NCI-H345 treated with DMSO at 0.1 percent for 48 hours (cell line): ENCODE results near the gene LRRC7.
"Not testable (repeated sequence)": the region's sequence is repeated elsewhere in the genome, so short reads cannot be mapped to it uniquely, and the experiment has no call there.

ENCODE experiments used
- DNase-seq: peaks from one replicate; lab custom pipeline; 2025; ENCODE audit not compliant: unreplicated experiment; lab: John Stamatoyannopoulos, UW

Gene LRRC7

DNA sequence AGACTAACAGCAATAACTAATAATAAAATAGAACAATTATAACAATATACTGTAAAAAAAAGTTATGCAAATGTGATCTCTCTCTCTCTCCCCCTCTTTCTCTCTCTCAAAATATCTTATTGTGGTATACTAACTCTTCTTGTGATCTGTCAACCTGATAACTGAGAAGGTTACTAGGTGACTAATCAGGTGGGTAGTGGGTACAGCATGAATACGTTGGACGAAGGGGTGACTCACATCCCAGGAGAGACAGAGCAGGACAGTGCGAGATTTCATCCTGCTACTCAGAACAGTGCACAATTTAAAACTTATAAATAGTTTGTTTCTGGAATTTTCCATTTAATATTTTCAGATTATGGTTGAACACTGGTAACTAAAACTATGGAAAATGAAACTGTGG, 380.1 kb downstream of the LRRC7 start:
- no peak for DNase-seq

DNA sequence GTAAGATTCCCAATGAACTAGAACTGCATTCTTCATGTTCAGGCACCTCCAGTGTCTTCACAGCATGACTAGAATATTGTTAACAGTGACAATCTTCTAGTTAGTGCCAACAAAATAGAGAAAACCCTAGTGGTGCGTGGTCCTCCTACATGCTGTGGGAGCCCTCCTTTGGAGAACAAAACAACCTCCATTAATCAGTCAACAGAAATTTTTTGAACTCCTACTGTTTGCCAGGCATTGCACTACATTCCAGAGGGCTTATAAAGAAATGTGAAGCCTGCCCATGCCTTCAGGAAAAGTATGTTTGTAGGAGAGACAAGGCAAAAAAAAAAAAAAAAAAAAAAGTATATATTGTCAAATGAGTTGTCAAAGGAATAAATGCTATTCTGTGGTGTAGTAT, 385.0 kb downstream of the LRRC7 start:
- DNase-seq, result no peak

DNA sequence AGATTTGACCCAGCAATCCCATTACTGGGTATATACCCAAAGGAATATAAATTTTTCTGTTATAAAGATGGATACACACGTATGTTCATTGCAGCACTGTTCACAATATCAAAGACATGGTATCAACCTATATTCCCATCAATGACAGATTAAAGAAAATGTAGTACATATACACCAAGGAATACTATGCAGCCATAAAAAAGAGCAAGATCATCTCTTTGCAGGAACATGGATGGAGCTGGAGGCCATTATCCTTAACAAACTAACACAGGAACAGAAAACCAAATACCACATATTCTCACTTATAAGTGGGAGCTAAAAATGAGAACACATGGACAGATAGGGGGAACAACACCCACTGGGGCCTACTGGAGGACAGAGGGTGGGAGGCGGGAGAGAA, 394.7 kb downstream of the LRRC7 start:
- DNase-seq, result not testable (repeated sequence)

DNA sequence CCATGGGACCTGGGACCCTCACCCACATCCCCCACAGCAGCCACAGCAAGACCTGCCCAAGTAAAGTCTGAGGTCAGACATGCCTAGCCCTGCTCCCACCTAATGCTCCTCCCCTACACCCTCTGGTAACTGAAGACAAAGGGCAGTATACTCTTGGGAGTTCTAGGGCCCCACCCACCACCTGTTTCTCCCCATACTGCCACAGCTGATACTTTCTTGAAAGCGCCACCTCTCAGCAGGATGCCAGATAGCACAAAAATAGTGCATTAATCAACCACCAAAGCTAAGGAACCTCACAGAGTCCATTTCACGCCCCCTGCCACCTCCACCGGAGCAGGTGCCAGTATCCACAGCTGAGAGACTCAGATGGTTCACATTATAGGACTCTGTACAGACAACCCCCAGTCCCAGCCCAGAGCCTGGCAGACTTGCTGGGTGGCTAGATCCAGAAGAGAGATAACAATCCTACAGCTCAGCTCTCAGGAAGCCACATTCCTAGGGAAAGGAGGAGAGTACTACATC, 399.6 kb downstream of the LRRC7 start:
- DNase-seq, result no peak

DNA sequence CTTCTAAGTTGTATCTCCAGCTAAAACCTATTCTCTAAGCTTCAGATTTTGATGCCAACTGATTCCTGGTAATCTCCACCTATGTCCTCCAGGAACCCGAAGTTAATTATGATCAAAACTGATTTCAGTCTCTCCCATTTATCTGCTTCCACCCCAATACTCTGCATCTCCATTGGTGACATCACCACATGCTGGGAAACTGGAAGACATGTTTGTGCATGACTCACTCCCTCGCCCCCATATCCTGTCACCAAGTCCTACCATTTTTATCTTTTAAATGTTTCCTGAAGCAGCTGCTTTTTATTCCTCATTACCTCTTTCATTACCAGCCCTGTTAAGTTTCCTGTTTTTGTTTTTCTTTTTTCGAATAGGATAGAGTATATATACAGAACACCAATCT, 409.2 kb downstream of the LRRC7 start:
- no peak for DNase-seq

DNA sequence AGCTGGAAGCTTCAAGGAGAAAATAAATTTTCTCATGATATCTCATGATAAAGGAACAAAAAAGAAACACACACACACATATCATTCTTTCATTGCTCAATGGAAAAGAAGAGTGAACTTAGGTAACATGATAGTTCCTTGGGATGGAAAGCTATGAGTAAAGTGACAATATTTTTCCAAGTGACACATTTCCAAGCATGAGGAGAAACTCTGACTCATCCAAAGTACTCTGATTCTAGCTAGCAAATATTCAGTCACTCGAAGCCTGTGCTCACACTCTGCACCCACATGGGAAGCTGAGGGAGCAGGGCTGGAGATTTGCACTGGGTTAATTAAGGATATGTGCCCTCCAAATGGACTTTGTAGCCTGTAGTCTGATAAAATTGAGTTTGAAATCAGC, 415.3 kb downstream of the LRRC7 start:
- no peak for DNase-seq

DNA sequence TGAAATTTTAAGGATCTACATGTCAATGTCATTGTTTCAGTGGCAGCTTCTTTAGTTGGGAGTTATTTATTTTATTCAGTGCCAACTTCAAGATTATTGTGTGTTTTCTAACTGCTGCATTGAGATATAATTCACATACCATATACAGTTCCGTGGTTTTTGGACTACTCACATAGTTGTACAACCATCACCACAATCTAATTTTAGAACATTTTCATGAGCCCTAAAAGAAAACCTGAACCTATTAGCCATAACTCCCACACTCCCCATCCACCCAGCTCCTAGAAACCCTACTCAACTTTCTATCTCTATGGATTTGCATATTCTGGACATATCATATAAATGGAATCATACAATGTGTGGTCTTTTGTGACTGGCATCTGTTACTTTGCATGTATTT, 417.7 kb downstream of the LRRC7 start:
- no peak for DNase-seq

DNA sequence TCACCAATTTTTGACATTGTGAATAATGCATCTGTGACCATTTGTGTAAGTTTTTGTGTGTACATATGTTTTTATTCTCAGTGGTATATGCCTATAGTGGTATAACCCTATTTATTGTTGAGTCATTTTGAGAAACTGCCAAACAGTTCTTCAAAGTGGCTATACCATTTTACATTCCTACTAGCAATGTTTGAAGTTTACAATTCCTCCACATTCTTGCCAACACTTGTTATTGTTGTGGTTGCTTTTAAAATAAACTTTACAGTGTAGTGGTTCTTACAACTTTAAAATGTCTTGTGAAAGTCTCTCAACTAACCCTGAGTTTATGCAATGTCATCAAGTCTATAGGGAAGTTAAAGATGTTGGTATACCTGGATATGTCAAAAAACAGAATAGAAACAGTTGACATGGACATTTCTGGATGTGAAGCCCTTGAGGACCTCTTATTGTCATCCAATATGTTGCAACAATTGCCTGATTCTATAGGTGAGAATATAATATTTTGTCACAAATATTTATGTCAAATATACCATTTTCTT, 418.2 kb downstream of the LRRC7 start:
- no peak for DNase-seq

DNA sequence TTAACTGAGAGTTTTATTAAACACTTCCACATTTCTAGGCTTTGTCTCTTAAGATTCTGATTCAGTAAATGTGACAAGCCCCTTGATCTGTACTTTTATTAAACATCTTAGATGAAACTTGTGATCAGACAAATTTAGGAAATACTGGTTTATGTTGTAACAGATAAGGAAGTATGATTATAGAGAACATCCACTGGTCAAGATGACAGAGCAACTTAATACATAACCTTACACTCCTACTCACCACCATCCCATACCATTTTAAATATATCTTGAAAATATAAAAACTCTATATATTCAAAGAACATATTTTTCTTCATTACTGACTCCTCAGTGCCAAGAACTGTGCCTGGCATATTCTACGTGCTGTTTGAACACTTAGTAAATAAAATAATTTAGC, 420.2 kb downstream of the LRRC7 start:
- DNase-seq, result no peak

DNA sequence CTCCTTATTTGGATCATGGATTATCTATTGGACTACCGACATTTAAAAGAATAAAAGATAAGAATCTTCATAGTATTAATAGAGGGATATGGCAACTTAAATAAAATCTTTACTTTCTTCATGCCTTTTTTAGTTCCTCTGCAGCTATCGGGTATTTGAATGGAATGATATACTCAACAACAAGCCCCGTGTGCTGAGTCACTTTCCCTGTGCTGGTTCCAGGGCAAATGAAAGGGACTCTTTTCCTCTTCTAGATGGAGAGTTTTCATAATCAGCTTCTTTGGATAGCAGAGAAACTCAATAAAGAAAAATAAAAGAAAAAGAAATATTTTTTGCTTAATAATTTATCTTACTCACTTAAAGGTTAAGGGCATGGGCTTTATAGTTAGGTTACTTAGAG, 423.9 kb downstream of the LRRC7 start:
- DNase-seq, result no peak

DNA sequence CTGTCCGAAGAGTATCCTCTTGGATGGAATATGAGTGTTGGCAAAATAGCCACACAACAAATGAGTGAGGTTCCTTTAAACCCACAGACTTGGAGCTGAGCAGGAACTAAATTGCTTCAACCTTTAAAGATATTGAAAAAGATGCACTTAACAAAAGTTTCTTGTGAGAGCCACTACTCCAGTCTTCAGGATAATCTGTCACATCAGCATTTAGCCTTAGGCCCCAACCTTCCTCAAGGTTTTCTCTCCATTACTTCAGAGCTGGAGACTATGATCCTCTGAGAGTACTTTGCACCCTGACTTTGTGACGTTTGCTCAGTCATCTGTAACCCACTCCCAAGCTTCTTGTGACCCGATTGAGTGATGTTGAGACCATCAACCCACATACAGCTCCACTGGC, 424.9 kb downstream of the LRRC7 start:
- DNase-seq, result no peak

DNA sequence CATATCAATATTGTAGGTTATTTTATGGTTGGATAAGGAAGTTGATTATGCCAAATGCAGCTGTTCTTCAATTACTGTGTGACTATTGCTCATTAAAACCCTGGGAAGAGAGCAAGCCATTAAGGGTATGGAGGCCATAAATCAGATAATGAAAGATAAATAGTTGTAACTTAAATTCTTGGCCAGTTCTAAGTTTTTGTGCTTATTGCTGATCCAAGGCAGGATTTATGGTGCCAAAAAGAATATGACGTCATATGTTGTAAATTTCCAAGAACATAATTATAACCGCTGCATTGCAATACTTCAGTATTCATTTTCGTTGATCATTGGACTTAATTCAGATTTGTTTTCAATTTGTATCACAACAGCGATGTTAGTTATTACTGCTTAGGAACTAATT, 426.1 kb downstream of the LRRC7 start:
- DNase-seq, result no peak

DNA sequence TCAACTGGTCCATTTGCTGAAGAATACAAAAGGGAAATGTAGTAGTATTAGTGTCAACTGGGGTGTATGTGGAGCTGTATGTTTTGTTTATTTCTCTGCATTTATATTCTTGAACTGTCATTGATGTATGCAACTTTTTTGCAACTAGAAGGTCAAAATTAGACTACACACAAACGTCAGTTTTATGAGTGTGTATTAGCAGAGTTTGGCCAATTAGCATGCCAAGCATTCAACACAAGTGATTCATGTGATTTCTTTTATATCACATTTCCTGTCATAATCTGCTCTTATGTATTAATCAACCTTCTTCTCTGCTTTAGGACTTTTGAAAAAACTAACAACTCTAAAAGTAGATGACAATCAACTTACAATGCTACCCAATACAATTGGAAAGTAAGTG, 426.5 kb downstream of the LRRC7 start:
- DNase-seq, result no peak

DNA sequence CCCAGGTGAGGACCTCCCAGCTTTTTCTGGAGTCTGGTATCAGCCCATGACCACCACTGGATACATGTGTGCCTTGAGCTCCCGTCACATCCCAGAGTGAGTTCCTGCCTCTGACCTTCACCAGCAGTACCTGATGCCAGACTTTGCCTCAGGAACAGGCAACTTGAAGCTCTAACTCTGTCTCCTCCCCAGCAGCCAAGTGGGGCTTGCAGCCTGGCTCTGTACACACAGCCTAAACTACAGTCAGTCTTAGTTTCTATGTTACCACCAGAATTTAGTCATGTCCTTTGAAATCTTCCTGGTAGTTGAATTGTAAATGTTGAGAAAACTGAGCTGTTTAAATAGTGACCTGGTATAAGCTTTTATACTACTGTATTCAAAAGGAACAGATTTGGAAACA, 431.1 kb downstream of the LRRC7 start:
- DNase-seq, result no peak

DNA sequence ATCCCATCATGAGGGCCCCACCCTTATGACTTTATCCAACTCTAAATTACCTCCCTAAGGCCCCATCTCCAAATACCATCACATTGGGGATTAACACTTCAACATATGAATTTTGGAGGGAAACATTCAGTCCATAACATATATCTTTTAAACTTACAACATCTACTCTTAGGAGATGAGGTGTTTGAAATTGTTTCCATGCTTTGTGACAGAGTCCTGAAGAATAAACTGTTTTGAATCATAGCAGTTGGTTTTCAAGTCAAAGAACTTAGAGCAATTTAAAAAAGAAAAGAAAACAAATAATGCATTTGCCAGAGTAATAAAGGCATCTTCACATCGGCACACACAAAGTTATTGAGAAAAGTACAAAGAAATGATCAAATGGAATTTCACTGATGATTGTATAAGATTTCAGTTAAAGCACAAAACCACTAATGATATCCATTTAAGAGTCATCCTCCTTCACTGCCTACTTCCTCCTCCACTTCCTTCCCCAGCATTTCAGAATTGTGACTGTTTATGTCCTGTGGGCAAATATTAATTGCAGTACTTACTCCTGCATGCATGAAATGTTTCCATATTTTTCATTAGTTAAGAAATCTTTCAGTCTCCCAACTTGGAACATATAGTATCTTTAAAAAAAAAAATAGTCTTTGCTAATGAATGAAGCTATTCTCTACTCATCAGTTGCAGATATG, 435.6 kb downstream of the LRRC7 start:
- no peak for DNase-seq

DNA sequence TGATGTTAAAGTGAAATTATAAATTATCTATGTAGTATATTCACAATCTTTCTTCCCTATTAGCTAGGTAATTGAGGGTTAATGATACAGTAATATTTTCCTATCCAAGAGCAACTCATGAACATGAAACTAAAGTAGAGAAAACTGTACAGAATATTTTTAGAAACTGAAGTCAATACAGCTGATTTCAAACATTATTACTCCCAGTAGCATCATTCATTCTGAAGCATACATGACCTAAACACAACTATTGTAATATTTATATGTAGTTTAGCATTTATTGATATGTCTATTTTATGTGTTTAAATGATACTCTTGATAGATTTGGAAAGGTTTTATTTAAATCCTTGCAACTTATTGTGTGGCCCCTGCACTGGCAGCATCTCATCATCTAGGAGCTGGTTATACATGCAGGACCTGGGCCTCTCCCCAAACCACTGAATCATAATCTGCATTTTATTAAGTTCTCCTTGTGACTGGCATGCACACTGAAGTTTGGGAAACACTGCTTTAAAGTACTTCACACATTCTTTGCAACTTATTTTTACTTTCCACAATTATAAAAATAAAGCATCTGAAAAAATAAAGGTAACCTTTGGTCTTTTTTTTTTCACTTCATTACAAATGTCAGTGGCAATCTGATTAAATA, 437.8 kb downstream of the LRRC7 start:
- no peak for DNase-seq

DNA sequence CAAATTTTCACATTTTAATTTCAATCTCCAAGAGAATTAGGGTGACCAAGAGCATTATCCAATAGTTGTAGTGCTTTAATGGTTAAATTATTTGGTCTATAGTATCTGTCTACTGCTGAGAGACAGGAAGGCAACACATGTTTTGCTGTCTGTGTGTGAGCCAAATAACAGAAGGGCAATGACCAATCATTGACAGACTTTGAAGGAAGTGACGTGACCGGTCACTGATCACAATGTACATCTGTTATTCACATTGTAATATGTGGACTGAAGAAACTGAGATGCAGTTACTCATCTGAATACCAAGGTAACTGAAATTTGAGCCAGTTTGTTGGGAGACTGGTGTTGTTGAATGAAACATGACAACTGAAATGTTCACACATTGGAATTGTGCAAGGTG, 440.9 kb downstream of the LRRC7 start:
- no peak for DNase-seq

DNA sequence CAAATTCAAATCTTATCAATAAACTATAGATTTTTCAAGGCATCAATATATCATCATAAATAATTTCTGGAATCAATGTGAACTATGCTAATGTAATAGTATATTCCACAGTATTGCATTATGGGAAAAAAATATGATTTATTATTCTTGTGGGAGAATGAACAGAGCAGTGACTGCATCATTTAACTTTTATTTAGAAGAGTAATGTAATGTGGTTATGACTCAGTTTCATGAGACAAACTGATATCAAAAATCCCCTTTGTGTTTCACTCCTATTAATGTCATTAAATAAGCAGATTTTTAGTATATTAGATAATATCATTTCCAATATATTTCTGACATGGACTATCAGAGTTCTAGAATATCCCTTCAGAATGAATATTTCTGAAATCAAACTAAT, 450.0 kb downstream of the LRRC7 start:
- DNase-seq, result no peak

DNA sequence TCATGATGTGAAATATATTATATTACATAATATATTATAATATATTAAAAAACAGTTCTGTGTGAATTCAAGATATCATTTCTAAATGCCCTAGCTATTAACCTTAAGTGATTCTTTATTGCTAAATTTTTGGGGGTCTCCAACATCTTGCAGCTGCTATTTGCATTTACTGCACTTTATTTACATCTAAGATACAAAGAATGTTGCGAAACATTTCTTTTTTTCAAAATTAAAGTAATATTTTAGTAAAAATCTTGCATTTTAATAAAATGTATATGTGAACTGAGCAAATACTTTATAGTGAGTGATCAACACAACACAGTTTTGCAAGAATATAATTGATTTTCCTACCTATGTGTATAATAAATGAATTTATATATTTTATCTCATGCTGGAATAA, 456.6 kb downstream of the LRRC7 start:
- no peak for DNase-seq

DNA sequence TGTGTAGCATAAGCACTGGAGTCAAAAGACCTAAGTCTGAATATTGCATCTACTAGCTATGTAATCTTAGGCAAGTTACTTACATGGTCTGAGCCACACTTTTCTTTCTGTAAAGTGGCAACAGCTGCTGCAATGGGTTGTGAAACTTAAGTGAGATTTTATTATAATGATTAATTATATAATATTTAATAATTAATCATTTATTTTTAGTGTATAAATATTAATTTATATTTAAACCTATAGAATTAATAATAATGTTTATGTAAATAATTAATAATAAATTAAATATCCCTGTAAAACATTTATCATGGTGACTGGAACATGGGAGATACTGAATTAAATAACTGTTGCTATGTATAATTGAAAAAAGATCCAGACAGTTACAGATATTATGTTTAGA, 457.3 kb downstream of the LRRC7 start:
- no peak for DNase-seq

DNA sequence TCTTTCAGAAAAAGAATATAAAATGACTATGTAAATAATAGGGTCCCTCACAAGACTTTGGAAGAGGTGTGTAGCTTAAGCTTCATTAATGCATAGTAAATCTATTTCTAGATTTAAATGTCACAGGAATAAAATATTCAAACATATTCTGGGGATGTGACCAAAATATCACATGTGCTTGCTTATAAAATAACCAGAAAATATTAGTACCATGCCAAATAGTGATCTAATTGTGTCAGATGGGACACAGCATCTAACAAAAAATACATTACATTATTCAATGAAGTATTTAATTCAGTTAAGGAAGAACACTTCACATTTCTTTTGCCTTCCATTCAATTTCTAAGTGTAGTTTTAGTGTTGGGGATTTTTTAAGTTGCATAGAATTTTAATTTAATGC, 458.1 kb downstream of the LRRC7 start:
- no peak for DNase-seq

DNA sequence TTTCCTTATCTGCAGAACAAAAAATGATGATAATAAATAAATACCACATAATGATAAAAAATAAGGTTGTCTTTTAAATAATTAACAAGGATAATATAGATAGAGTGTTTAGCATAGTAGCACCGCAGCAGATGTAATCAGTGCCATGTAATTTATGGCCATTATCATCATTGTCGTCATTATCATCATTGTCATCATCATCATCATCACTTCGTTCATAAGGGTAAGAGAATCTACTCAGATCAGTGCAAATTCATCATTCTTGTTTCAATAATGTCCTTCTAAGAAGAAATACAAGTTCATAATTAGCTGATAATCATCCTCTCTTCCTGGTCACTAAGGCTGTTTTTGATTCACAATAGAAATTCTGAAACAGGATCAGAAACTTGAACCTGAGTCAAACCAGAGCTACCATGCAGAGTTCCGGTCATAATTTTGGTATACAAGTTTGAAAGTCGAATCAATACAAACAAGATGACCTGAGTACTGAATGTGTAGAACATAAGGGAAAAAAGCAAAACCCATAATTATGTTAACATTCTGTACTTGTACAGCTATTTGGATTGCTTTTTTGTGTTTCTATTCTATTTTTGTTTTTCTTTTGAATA, 465.6 kb downstream of the LRRC7 start:
- DNase-seq, result no peak
